ENCODE results near the gene MYO16.

Gene MYO16

DNA sequence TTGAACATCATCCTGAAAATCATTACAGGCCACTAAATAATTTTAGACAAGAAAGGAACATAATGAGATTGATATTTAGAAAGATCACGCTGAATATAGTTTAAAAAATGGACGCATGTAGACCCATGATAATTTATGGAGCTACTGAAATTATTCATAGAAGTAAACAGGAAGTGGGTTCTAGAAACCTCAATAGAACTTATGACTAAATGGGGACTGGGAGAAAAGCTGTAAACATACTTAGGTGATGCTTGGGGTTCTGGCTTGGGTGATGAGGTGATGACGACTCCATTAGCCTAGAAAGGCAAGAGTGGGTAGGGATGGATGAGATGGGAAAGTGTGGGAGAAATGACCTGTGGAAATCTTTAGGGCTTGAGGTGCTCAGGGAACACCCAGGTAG lies 484.0 kb downstream of the MYO16 start:
- Histone ChIP-seq H2AFZ (ENCODE audit: low read depth, low read length) (no peak overlapping the region), H4K91ac (ENCODE audit: low read length) (no peak overlapping the region), H3K9me3 (ENCODE audit: control insufficient read depth, low read length) (no peaks in the 10 kb centered on the region), H3K9ac (ENCODE audit: low read length) (no peak overlapping the region), H2BK5ac (ENCODE audit: low read depth, low read length, poor library complexity, severe bottlenecking) (no peak overlapping the region), H3K4ac (ENCODE audit: low read depth in 1 of 2, low read length in 2 of 2) (no peak overlapping the region), H2BK15ac (ENCODE audit: low read depth, poor library complexity, severe bottlenecking) (no peak overlapping the region), H3K27ac (ENCODE audit: low read length, poor library complexity, severe bottlenecking) (no peak overlapping the region), H3K4me1 (ENCODE audit: control insufficient read depth, insufficient read depth, low read depth, low read length) (no peaks in the 10 kb centered on the region), H2BK120ac (ENCODE audit: low read depth, low read length) (no peak overlapping the region), H3K23ac (ENCODE audit: low read length in 2 of 2) (no peak overlapping the region), H3K4me2 (ENCODE audit: low read length, poor library complexity, severe bottlenecking) (no peak overlapping the region), H2BK12ac (ENCODE audit: low read length in 2 of 2) (no peak overlapping the region), H3K4me3 (ENCODE audit: insufficient read depth in 1 of 2, low read depth in 1 of 2, low read length in 2 of 2) (no peak overlapping the region), H3K18ac (ENCODE audit: low read depth in 1 of 2, low read length in 2 of 2) (no peak overlapping the region), H3K27me3 (ENCODE audit: control insufficient read depth in 1 of 2, insufficient read depth in 1 of 2, low read length in 2 of 2) (no peaks in the 10 kb centered on the region), H2AK5ac (ENCODE audit: low read length, severe bottlenecking) (no peak overlapping the region), H3K79me1 (replicated peaks; ENCODE audit: low read length, poor library complexity, severe bottlenecking) (no peaks in the 10 kb centered on the region), H4K8ac (ENCODE audit: low read length) (no peak overlapping the region), H3K36me3 (ENCODE audit: control insufficient read depth in 1 of 2, insufficient read depth in 2 of 2, low read depth in 1 of 2, low read length in 2 of 2) (no peaks in the 10 kb centered on the region), H3K14ac (ENCODE audit: low read length in 2 of 2) (no peak overlapping the region)
- 58% methylated on average over 3 of the region's 3 CpGs for WGBS
- peak; percentile 18 for DNase-seq

DNA sequence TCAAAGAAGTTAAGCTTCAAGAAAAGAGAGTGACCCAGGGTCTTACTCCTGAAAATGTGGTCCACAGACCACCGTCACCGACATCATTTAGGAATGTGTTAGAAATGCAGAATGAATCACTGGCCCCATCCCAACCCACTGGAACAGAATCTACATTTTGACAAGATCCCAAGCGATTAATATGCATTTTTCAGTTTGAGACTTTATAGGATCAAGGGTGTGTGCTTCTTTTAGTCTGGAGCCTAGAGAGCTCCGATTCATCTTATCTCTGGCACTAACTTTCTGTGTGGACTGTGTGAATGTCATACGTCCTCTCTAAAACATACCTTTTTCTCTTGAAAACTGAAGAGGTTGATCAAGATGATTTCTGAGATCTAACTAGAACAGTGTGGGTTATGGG lies 484.8 kb downstream of the MYO16 start:
- H2BK5ac ChIP-seq (ENCODE audit: low read depth, low read length, poor library complexity, severe bottlenecking) = no peak overlapping the region
- DNase-seq = no peak
- no peaks in the 10 kb centered on the region for H3K27me3 ChIP-seq (ENCODE audit: control insufficient read depth in 1 of 2, insufficient read depth in 1 of 2, low read length in 2 of 2)
- H3K14ac ChIP-seq (ENCODE audit: low read length in 2 of 2) = no peak overlapping the region
- H3K36me3 ChIP-seq (ENCODE audit: control insufficient read depth in 1 of 2, insufficient read depth in 2 of 2, low read depth in 1 of 2, low read length in 2 of 2) = no peaks in the 10 kb centered on the region
- no peak overlapping the region for H3K9ac ChIP-seq (ENCODE audit: low read length)
- H3K4me3 ChIP-seq (ENCODE audit: insufficient read depth in 1 of 2, low read depth in 1 of 2, low read length in 2 of 2) = no peak overlapping the region
- no peak overlapping the region for H3K27ac ChIP-seq (ENCODE audit: low read length, poor library complexity, severe bottlenecking)
- H3K79me1 ChIP-seq (replicated peaks; ENCODE audit: low read length, poor library complexity, severe bottlenecking) = no peaks in the 10 kb centered on the region
- 100% methylated on average over 3 of the region's 5 CpGs for WGBS
- H2BK15ac ChIP-seq (ENCODE audit: low read depth, poor library complexity, severe bottlenecking) = no peak overlapping the region
- no peak overlapping the region for H2AFZ ChIP-seq (ENCODE audit: low read depth, low read length)
- no peak overlapping the region for H3K23ac ChIP-seq (ENCODE audit: low read length in 2 of 2)
- no peak overlapping the region for H3K4me2 ChIP-seq (ENCODE audit: low read length, poor library complexity, severe bottlenecking)
- H2BK120ac ChIP-seq (ENCODE audit: low read depth, low read length) = no peak overlapping the region
- H3K4me1 ChIP-seq (ENCODE audit: control insufficient read depth, insufficient read depth, low read depth, low read length) = no peaks in the 10 kb centered on the region
- H3K18ac ChIP-seq (ENCODE audit: low read depth in 1 of 2, low read length in 2 of 2) = no peak overlapping the region
- no peak overlapping the region for H2AK5ac ChIP-seq (ENCODE audit: low read length, severe bottlenecking)
- H2BK12ac ChIP-seq (ENCODE audit: low read length in 2 of 2) = no peak overlapping the region
- H4K91ac ChIP-seq (ENCODE audit: low read length) = no peak overlapping the region
- no peak overlapping the region for H4K8ac ChIP-seq (ENCODE audit: low read length)
- no peak overlapping the region for H3K4ac ChIP-seq (ENCODE audit: low read depth in 1 of 2, low read length in 2 of 2)
- H3K9me3 ChIP-seq (ENCODE audit: control insufficient read depth, low read length) = no peaks in the 10 kb centered on the region

DNA sequence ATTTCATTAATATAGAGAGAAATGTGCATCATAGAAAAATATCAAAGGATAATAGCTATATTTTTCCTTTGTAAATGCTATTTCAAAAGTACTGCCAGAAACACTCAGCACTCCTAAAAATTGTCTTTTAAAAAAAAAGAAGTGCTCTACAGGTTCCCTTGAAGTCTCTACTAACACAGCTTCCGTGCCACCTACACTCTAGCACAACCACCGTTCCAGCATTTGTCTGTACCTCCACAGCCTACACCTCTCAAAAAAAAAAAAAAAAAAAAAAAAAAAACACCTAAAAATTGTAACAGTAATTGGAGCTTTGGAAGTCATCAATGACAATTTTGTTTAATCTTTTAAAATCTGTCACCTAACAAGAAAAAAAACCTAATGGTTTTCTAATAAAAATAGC lies 485.6 kb downstream of the MYO16 start:
- Histone ChIP-seq H2BK120ac (ENCODE audit: low read depth, low read length) (no peak overlapping the region), H4K8ac (ENCODE audit: low read length) (no peak overlapping the region), H3K27ac (ENCODE audit: low read length, poor library complexity, severe bottlenecking) (no peak overlapping the region), H3K9me3 (ENCODE audit: control insufficient read depth, low read length) (no peaks in the 10 kb centered on the region), H3K9ac (ENCODE audit: low read length) (no peak overlapping the region), H2AK5ac (ENCODE audit: low read length, severe bottlenecking) (no peak overlapping the region), H3K4me2 (ENCODE audit: low read length, poor library complexity, severe bottlenecking) (no peak overlapping the region), H2BK12ac (ENCODE audit: low read length in 2 of 2) (no peak overlapping the region), H3K14ac (ENCODE audit: low read length in 2 of 2) (no peak overlapping the region), H3K18ac (ENCODE audit: low read depth in 1 of 2, low read length in 2 of 2) (no peak overlapping the region), H3K23ac (ENCODE audit: low read length in 2 of 2) (no peak overlapping the region), H3K4me3 (ENCODE audit: insufficient read depth in 1 of 2, low read depth in 1 of 2, low read length in 2 of 2) (no peak overlapping the region), H3K27me3 (ENCODE audit: control insufficient read depth in 1 of 2, insufficient read depth in 1 of 2, low read length in 2 of 2) (no peaks in the 10 kb centered on the region), H2BK5ac (ENCODE audit: low read depth, low read length, poor library complexity, severe bottlenecking) (no peak overlapping the region), H2BK15ac (ENCODE audit: low read depth, poor library complexity, severe bottlenecking) (no peak overlapping the region), H2AFZ (ENCODE audit: low read depth, low read length) (no peak overlapping the region), H3K79me1 (replicated peaks; ENCODE audit: low read length, poor library complexity, severe bottlenecking) (no peaks in the 10 kb centered on the region), H3K4ac (ENCODE audit: low read depth in 1 of 2, low read length in 2 of 2) (no peak overlapping the region), H4K91ac (ENCODE audit: low read length) (no peak overlapping the region), H3K36me3 (ENCODE audit: control insufficient read depth in 1 of 2, insufficient read depth in 2 of 2, low read depth in 1 of 2, low read length in 2 of 2) (no peaks in the 10 kb centered on the region), H3K4me1 (ENCODE audit: control insufficient read depth, insufficient read depth, low read depth, low read length) (no peaks in the 10 kb centered on the region)
- no peak for DNase-seq
- no CpG with 5 or more reads among the region's 2 CpGs for WGBS

DNA sequence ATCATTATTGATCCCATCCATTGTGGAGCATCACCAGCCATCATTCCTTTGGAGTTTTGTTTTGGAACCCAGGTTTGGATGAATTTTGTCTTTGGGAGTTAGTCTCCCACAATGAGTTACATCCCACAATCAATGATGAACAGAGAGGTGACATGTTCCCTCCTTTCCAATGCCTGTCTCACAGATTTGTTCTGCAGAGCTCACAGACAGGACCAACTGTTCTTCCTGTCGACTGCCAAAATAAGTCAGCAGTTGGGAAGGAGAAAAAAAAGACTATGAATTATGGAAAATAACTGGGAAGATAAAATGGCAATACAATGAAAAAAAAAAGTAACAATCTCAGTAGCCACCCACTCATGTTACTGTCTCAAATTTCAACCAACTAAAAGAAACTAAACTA lies 489.1 kb downstream of the MYO16 start:
- no peak overlapping the region for H3K4me3 ChIP-seq (ENCODE audit: insufficient read depth in 1 of 2, low read depth in 1 of 2, low read length in 2 of 2)
- H4K8ac ChIP-seq (ENCODE audit: low read length) = no peak overlapping the region
- H2BK15ac ChIP-seq (ENCODE audit: low read depth, poor library complexity, severe bottlenecking) = no peak overlapping the region
- no peaks in the 10 kb centered on the region for H3K36me3 ChIP-seq (ENCODE audit: control insufficient read depth in 1 of 2, insufficient read depth in 2 of 2, low read depth in 1 of 2, low read length in 2 of 2)
- no peaks in the 10 kb centered on the region for H3K9me3 ChIP-seq (ENCODE audit: control insufficient read depth, low read length)
- WGBS = no CpG with 5 or more reads among the region's 1 CpG
- no peak overlapping the region for H3K4me2 ChIP-seq (ENCODE audit: low read length, poor library complexity, severe bottlenecking)
- H3K9ac ChIP-seq (ENCODE audit: low read length) = no peak overlapping the region
- H3K79me1 ChIP-seq (replicated peaks; ENCODE audit: low read length, poor library complexity, severe bottlenecking) = no peaks in the 10 kb centered on the region
- no peak overlapping the region for H4K91ac ChIP-seq (ENCODE audit: low read length)
- H2BK120ac ChIP-seq (ENCODE audit: low read depth, low read length) = no peak overlapping the region
- H3K18ac ChIP-seq (ENCODE audit: low read depth in 1 of 2, low read length in 2 of 2) = no peak overlapping the region
- H3K14ac ChIP-seq (ENCODE audit: low read length in 2 of 2) = no peak overlapping the region
- H2BK12ac ChIP-seq (ENCODE audit: low read length in 2 of 2) = no peak overlapping the region
- no peaks in the 10 kb centered on the region for H3K27me3 ChIP-seq (ENCODE audit: control insufficient read depth in 1 of 2, insufficient read depth in 1 of 2, low read length in 2 of 2)
- no peak for DNase-seq
- no peak overlapping the region for H2BK5ac ChIP-seq (ENCODE audit: low read depth, low read length, poor library complexity, severe bottlenecking)
- H2AK5ac ChIP-seq (ENCODE audit: low read length, severe bottlenecking) = no peak overlapping the region
- no peak overlapping the region for H3K4ac ChIP-seq (ENCODE audit: low read depth in 1 of 2, low read length in 2 of 2)
- H3K27ac ChIP-seq (ENCODE audit: low read length, poor library complexity, severe bottlenecking) = no peak overlapping the region
- no peak overlapping the region for H3K23ac ChIP-seq (ENCODE audit: low read length in 2 of 2)
- no peak overlapping the region for H2AFZ ChIP-seq (ENCODE audit: low read depth, low read length)
- H3K4me1 ChIP-seq (ENCODE audit: control insufficient read depth, insufficient read depth, low read depth, low read length) = no peaks in the 10 kb centered on the region
